Fibroblast of the aortic adventitia (primary cell): ENCODE results near the gene QRFP. TPM values are rescaled to one million over a fixed set of nuclear protein-coding genes. Genes with fewer than 3 reads are reported as not detected.

ENCODE experiments used
- DNase-seq: peaks from one replicate; pipeline ENCODE4 v3.0.0-alpha.2; 2010; ENCODE audit warnings: low read depth
- H3K4me3 ChIP-seq: 2 replicates; pipeline ENCODE4 v1.5.1; 2011; ENCODE audit warnings: low read depth, mild to moderate bottlenecking, control low read depth, low read length, moderate library complexity
- total RNA-seq: library from RNA; depleted of rRNA; stranded (reverse); fragments of >200 nt; gene quantifications from 2 replicates; pipeline ENCODE4 v1.2.3, GENCODE V29; 2012; ENCODE audit warnings: low replicate concordance
- TF ChIP-seq, protein P1 (sequence below): IDR thresholded peaks from 2 replicates; pipeline ENCODE4 v1.5.1; 2011; ENCODE audit warnings: mild to moderate bottlenecking, low read length, control low read depth, inconsistent platforms; ENCODE audit not compliant: insufficient read depth

Gene QRFP
- total RNA-seq, 1 donor = not detected

DNA sequence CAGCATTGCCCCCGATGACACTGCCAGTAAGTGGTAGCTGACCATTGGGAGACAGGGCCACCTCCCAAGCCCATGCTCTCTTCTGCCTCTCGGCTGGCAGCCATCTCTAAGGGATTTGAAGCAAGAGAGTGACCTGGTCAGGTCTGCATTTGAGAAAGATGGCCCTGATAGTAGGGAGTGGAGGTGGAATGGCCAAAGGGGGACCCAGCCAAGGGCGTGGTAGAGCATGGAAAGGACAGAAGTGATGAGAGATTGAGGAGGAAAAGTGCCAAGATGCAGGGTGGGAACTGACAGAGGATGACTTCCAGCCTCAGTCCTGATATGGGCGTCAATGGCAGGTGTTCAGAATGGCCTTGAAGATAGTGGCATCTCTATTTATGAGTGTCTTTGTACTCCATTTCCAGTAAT is 52.6 kb downstream of the QRFP start:
- H3K4me3 ChIP-seq = no peak overlapping the region
- TF ChIP-seq, protein P1, sequence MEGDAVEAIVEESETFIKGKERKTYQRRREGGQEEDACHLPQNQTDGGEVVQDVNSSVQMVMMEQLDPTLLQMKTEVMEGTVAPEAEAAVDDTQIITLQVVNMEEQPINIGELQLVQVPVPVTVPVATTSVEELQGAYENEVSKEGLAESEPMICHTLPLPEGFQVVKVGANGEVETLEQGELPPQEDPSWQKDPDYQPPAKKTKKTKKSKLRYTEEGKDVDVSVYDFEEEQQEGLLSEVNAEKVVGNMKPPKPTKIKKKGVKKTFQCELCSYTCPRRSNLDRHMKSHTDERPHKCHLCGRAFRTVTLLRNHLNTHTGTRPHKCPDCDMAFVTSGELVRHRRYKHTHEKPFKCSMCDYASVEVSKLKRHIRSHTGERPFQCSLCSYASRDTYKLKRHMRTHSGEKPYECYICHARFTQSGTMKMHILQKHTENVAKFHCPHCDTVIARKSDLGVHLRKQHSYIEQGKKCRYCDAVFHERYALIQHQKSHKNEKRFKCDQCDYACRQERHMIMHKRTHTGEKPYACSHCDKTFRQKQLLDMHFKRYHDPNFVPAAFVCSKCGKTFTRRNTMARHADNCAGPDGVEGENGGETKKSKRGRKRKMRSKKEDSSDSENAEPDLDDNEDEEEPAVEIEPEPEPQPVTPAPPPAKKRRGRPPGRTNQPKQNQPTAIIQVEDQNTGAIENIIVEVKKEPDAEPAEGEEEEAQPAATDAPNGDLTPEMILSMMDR = no peak
- peak; percentile 60 for DNase-seq

DNA sequence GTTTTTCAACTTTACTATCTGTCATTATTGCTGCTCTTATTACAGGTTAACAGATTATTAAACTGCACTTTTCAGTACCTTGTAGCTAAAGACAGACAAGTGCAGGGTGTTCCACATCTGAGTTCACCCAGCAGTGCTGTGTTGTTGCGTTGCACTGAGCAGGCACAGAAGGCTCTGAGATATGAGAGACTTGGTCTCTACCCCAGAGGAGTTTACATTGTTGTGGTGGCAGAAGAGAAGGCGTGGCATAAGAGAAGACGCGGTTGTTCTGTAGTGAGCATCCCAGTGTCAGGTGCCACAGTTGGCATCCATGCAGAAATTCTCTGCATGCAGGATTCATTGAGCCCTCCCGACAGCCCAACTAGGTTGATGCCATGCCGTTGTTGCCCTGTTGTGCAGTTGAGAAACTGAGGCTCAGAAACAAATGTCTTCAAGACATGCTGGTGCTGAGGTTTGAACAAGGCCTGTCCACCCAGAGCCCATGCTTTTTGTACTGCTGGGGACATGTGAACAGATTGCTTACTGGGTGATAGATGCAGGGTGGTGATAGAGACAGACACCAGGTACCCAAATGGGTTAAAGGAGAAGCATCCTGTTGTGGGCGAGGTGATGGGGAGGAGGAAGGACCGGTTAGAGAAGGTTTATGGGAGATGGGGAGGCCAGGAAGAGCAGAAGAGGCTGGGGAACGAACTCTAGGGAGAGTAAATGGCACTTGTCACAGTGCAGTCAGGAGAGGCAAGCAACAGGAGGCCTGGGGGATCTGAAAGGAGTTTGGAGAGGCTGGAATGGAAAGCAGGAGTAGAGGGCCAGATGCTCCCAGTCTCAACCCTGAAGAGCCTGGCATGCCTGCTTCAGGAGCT is 53.3 kb downstream of the QRFP start:
- DNase-seq = no peak
- TF ChIP-seq, protein P1 = no peak
- no peak overlapping the region for H3K4me3 ChIP-seq

Other genes with a start within 250 kb of the QRFP start
- gene PRDM12, start 232.2 kb downstream of the QRFP start, total RNA-seq = not detected in 2 replicates
- gene EXOSC2, start 203.0 kb downstream of the QRFP start, total RNA-seq = 28.2 and 31.5 TPM in 2 replicates
- 55.5 and 73.3 TPM in 2 replicates for gene ABL1, start 61.6 kb downstream of the QRFP start, total RNA-seq
- 0.27 TPM in 1 of 2 replicates, not detected in the other for gene FIBCD1, start 42.4 kb upstream of the QRFP start, total RNA-seq
- gene LAMC3, start 112.4 kb upstream of the QRFP start, total RNA-seq = 0.08 TPM in 1 of 2 replicates, not detected in the other
- 0.25 and 0.45 TPM in 2 replicates for gene AIF1L, start 199.7 kb upstream of the QRFP start, total RNA-seq
- gene NUP214, start 228.8 kb upstream of the QRFP start, total RNA-seq = 18.1 and 20.2 TPM in 2 replicates